Upper lobe of left lung (tissue), 6 donors: ENCODE measurements around the gene SLC26A1. TPM values are rescaled to one million over a fixed set of nuclear protein-coding genes. Genes with fewer than 3 reads are reported as not detected.

Experiments used
- ATAC-seq, 2 donors: fragments of 200-7000 bp; cut with Tn5 transposase; one replicate each; pipeline ENCODE4 v1.9.1; 2022; ENCODE audit warnings: mild to moderate bottlenecking in 2 of 2, moderate library complexity in 2 of 2; ENCODE audit not compliant: low FRiP score in 2 of 2
- DNase-seq, 2 donors: peaks; one replicate each; pipeline ENCODE4 v3.0.0-alpha.2; 2019 to 2020
- H3K27ac ChIP-seq, 4 donors: fragments of 200-600 bp; sonication (generic); one replicate each; pipeline ENCODE4 v1.5.1; 2016 to 2019
- H3K27me3 ChIP-seq, 4 donors: fragments of 200-600 bp; sonication (generic); one replicate each; pipeline ENCODE4 v1.5.1; 2017 to 2019
- H3K36me3 ChIP-seq, 4 donors: fragments of 200-600 bp; sonication (generic); one replicate each; pipeline ENCODE4 v1.5.1; 2016 to 2019
- H3K4me1 ChIP-seq, 4 donors: fragments of 200-600 bp; sonication (generic); one replicate each; pipeline ENCODE4 v1.5.1; 2018 to 2019
- H3K4me3 ChIP-seq, 4 donors: fragments of 200-600 bp; sonication (generic); one replicate each; pipeline ENCODE4 v1.5.1; 2017 to 2019; ENCODE audit warnings: mild to moderate bottlenecking in 2 of 4, moderate library complexity in 1 of 4
- H3K9me3 ChIP-seq, 4 donors: fragments of 200-600 bp; sonication (generic); one replicate each; pipeline ENCODE4 v1.5.1; 2018 to 2019
- EP300 ChIP-seq, 4 donors: sonication (generic); formaldehyde crosslinking; IDR thresholded peaks; one replicate each; pipeline ENCODE4 v1.5.1; 2017; ENCODE audit warnings: antibody characterized with exemption in 4 of 4, control low read depth in 2 of 4
- POLR2A ChIP-seq, 4 donors: fragments of 450-650 bp; IDR thresholded peaks; one replicate each; pipeline ENCODE4 v1.5.1; 2016 to 2017; ENCODE audit warnings: antibody characterized with exemption in 4 of 4, mild to moderate bottlenecking in 2 of 4
- POLR2AphosphoS5 ChIP-seq, 2 donors: sonication (generic); formaldehyde crosslinking; IDR thresholded peaks; one replicate each; pipeline ENCODE4 v1.5.1; 2017; ENCODE audit warnings: antibody characterized with exemption in 2 of 2
- WGBS, 2 donors: methylation state at CpG; one replicate each; pipeline ENCODE4 v1.1.5; 2017 to 2018; 5-methylcytosine and 5-hydroxymethylcytosine counted together
- total RNA-seq, 6 donors: library from RNA; depleted of rRNA in 4 of 6; stranded (reverse); fragments of >200 nt in 4 of 6; gene quantifications; one replicate each; pipeline versions ENCODE4 v1.1.0 to v1.2.1, GENCODE V29; 2016 to 2021
- TF ChIP-seq, protein P1 (sequence below), 6 experiments: fragments of 450-650 bp in 4 of 6; fragments of 200-600 bp in 2 of 6; sonication (generic) in 2 of 6; IDR thresholded peaks; one replicate each; pipeline ENCODE4 v1.5.1; 2016 to 2019; ENCODE audit warnings: antibody characterized with exemption in 6 of 6
- donor health status: DM: no; HTN: no; CAD: no; lungs with moderate emphysema.
- donor health status: DM: no; HTN: yes; CAD: no; lungs with severe emphysema.

The SLC26A1 gene
- total RNA-seq, 6 donors from 2014 or later = 0.39 to 2.1 (median 0.68) TPM

DNA sequence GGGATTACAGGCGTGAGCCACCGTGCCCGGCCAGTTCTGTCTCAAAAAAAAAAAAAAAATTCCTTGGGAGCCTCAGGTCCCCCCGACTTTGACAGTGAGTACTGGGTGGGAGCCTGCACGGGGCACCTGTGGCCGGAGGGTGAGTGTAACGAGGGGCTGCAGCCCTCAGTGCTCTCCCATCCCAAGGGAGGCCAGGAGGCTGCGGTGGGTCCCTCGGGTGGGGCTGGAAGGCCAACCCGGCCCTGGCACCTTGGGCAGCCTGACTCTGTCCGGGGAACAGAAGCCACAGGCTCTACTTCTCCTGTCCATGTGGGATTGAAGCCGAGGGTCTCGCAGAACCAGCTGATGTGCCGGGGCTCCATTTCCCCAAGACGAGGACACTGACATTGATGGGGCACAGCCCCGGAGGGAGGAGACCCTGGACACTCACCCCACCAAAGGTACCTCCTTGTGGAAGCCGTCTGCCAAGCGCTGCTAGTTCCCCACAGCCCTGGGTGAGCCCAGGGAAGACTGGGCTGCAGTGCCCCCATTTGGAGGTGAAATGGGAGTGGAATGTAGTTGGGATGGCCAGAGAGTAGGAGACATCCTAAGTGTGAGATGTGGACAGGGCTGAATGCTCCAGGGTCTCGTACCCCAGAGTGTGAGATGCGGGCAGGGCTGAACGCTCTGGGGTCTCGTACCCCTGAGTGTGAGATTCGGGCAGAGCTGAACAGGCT lies 2.3 kb upstream of the SLC26A1 start:
- DNase-seq = peak in 1 of 2 donors; percentile 62
- 87 to 93% methylated on average over 19 to 22 of the region's 23 CpGs for WGBS, 2 donors
- peaks cover 0 to 25% (median 9%) of the 10 kb centered on the region in 4 donors for H3K27me3 ChIP-seq
- no peak for ATAC-seq
- H3K27ac ChIP-seq = no peak overlapping the region
- peaks cover 0 to 6% (median 2%) of the 10 kb centered on the region in 4 donors for H3K36me3 ChIP-seq
- peaks cover 13 to 27% (median 22%) of the 10 kb centered on the region in 4 donors for H3K4me1 ChIP-seq
- H3K4me3 ChIP-seq = no peak overlapping the region
- no peaks in the 10 kb centered on the region for H3K9me3 ChIP-seq
- TF ChIP-seq EP300 (IDR thresholded peaks at IDR 0.05) (no peak), POLR2A (IDR thresholded peaks at IDR 0.05) (no peak), POLR2AphosphoS5 (IDR thresholded peaks at IDR 0.05) (no peak)
- TF ChIP-seq, protein P1, sequence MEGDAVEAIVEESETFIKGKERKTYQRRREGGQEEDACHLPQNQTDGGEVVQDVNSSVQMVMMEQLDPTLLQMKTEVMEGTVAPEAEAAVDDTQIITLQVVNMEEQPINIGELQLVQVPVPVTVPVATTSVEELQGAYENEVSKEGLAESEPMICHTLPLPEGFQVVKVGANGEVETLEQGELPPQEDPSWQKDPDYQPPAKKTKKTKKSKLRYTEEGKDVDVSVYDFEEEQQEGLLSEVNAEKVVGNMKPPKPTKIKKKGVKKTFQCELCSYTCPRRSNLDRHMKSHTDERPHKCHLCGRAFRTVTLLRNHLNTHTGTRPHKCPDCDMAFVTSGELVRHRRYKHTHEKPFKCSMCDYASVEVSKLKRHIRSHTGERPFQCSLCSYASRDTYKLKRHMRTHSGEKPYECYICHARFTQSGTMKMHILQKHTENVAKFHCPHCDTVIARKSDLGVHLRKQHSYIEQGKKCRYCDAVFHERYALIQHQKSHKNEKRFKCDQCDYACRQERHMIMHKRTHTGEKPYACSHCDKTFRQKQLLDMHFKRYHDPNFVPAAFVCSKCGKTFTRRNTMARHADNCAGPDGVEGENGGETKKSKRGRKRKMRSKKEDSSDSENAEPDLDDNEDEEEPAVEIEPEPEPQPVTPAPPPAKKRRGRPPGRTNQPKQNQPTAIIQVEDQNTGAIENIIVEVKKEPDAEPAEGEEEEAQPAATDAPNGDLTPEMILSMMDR (IDR thresholded peaks at IDR 0.05) = no peak

DNA sequence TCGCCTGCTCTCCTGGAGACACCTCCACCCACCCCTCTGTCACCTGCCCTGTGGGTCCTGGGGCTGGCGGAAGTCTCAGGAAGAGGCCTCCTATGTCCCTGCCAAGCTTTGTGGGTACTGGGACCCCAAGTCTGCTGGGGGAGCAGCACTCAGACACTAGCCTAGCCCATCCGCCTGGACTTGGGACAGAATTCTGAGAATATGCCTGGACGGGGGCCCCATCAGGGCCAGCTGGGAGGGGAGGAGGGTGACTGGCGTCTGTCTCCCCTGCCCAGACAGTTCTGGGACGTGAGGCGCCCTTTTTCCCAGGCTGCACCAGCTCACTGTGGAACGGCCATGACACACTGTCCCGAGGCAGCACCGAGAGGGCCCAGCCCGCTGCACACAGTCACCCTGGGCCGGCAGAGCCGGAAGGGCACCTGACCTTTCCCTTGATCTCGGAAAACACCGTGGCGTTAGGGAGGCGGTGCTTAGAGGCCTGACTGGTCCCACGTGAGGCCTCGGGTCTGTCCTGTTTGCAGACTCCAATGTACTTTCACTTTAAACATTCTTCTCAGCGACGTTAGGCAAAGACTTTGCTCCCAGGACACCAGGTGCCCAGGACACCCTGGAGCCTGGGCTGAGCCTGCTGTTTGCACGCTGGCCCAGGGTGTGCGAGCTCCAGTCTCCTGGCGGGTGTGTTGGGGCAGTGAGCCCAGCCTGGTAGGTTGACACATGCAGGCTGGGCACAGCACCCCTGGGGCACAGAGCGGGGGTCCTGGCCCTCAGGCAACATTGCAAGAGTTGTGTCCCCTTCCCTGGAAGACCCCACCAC lies 700 bp downstream of the SLC26A1 start:
- 52 to 55% methylated on average over 6 to 20 of the region's 25 CpGs for WGBS, 2 donors
- peak overlapping the region; percentile 72 to 88 (median 83) for H3K27ac ChIP-seq
- peak in 1 of 4 donors; percentile 52 for TF ChIP-seq POLR2A (IDR thresholded peaks at IDR 0.05)
- no peak for TF ChIP-seq EP300 (IDR thresholded peaks at IDR 0.05)
- TF ChIP-seq, protein P1 (IDR thresholded peaks at IDR 0.05) = no peak
- peak in 1 of 2 donors; percentile 52 for TF ChIP-seq POLR2AphosphoS5 (IDR thresholded peaks at IDR 0.05)
- ATAC-seq (peak; percentile 44 to 88), DNase-seq (peak; percentile 83 to 92)
- H3K4me3 ChIP-seq = peak overlapping the region in 3 of 4 donors; percentile 16 to 39 (median 29)
- no peaks in the 10 kb centered on the region for H3K9me3 ChIP-seq
- peaks cover 13 to 27% (median 21%) of the 10 kb centered on the region in 4 donors for H3K4me1 ChIP-seq
- peaks cover 0 to 18% (median 9%) of the 10 kb centered on the region in 4 donors for H3K36me3 ChIP-seq
- H3K27me3 ChIP-seq = peaks cover 0 to 15% (median 4%) of the 10 kb centered on the region in 4 donors

DNA sequence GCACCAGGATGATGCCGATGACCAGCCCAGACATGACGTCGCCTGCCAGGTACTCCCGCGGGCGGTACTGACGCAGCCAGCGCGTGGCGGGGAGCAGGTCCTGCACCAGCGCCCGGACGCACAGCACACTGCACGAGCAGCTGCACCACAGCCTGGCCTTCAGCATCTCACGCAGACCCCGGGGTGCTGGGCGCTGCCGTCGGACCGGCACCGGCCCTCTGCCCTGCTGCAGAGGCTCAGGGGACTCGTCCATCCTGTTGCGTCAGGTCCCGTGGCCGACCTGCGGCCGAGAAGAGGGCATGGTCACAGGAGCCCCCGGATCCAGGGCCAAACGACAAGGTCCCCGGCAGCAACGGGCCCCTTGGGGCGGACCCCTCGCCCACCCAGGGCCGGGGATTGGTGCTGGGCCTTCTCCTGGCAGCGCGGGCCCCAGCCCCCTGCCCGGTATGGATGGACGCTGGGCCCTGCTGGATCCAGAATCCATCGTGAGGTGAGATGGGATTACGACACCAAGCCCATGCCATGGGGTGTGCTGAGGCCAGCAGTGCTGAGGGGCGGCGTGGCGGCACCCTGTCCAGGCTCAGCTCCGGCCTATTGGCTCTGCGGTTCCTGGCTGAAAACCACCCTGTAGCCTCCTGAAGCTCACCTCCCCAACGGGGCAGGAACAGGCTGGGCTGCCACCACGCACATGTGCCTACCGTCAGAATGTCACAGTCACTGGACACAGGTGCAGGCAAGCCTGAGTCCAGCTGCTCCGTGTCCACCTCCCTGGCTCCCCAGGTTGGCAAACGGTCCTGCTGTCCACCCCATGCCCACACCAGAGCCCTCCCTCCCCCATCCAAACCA lies 1.5 kb downstream of the SLC26A1 start:
- Histone ChIP-seq H3K36me3 (peaks cover 0 to 18% (median 9%) of the 10 kb centered on the region in 4 donors), H3K9me3 (no peaks in the 10 kb centered on the region), H3K27ac (peak overlapping the region; percentile 72 to 88 (median 83)), H3K27me3 (peaks cover 0 to 7% (median 0%) of the 10 kb centered on the region in 4 donors), H3K4me1 (peaks cover 10 to 26% (median 19%) of the 10 kb centered on the region in 4 donors), H3K4me3 (no peak overlapping the region)
- peak in 1 of 2 donors; percentile 83 for DNase-seq
- no peak for ATAC-seq
- TF ChIP-seq EP300 (IDR thresholded peaks at IDR 0.05) = no peak
- TF ChIP-seq, protein P1 (IDR thresholded peaks at IDR 0.05) = no peak
- TF ChIP-seq POLR2AphosphoS5 (IDR thresholded peaks at IDR 0.05) = no peak
- no peak for TF ChIP-seq POLR2A (IDR thresholded peaks at IDR 0.05)
- WGBS, 2 donors = 92 to 98% methylated on average over 10 to 45 of the region's 50 CpGs

DNA sequence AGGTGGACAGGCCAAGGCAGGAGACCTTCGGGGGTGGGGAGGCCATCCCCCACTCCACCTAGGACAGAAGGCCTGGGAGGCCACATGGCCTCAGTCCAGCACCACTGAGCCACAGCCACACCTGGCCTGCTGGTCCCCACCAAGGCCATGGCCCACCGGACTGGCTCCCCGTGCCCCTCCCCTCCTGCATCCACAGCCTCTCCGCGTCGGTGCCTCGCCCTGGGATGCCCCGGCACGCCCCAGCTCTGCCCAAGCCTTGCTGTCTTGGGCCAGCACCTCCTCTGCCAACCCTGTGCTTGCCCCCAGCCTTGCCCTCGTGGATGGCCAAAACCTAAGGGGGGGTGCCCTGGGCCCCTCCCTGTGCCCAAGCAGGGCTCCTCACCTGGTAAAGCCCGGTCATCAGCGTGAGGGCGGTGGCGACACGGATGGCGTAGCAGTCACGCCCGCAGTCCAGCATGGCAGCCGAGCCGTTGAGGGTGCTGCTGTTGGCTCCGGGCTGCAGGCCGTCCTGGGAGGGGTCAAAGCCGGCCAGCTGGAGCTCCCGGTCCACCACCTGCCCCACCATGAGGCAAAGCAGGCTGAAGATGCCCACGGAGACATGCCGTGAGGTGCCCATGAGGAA lies 2.3 kb downstream of the SLC26A1 start:
- Histone ChIP-seq H3K36me3 (peaks cover 0 to 18% (median 9%) of the 10 kb centered on the region in 4 donors), H3K4me1 (peaks cover 17 to 33% (median 25%) of the 10 kb centered on the region in 4 donors), H3K4me3 (no peak overlapping the region), H3K27ac (no peak overlapping the region), H3K9me3 (no peaks in the 10 kb centered on the region), H3K27me3 (no peaks in the 10 kb centered on the region)
- WGBS, 2 donors = 93 to 100% methylated on average over 10 to 14 of the region's 26 CpGs
- peak in 1 of 2 donors; percentile 79 for DNase-seq
- TF ChIP-seq, protein P1 (IDR thresholded peaks at IDR 0.05) = no peak
- no peak for TF ChIP-seq EP300 (IDR thresholded peaks at IDR 0.05)
- TF ChIP-seq POLR2A (IDR thresholded peaks at IDR 0.05) = no peak
- no peak for TF ChIP-seq POLR2AphosphoS5 (IDR thresholded peaks at IDR 0.05)
- no peak for ATAC-seq
